OCI-LY1 (cell line): Measurements from ENCODE around the gene LRCH1.

Experiments
- H2AFZ ChIP-seq: fragments of 200-600 bp; sonication (generic), shearing (Covaris generic); 2 replicates; pipeline ENCODE4 v1.6.0; 2014; ENCODE audit warnings: antibody characterized with exemption, mild to moderate bottlenecking, low read length
- H3F3A ChIP-seq: fragments of 200-600 bp; sonication (generic), shearing (Covaris generic); 2 replicates; pipeline ENCODE4 v1.6.0; 2014; ENCODE audit warnings: mild to moderate bottlenecking, antibody characterized with exemption, low read length, moderate library complexity; ENCODE audit not compliant: insufficient read depth
- H3K27ac ChIP-seq: fragments of 200-600 bp; sonication (generic); 2 replicates; pipeline ENCODE4 v1.5.1; 2014; ENCODE audit warnings: low read length, mixed run types, mild to moderate bottlenecking, low read depth; ENCODE audit not compliant: poor library complexity, severe bottlenecking
- H3K27me3 ChIP-seq: fragments of 200-600 bp; sonication (generic); 2 replicates; pipeline ENCODE4 v1.6.0; 2014; ENCODE audit warnings: antibody characterized with exemption, mild to moderate bottlenecking, low read length, moderate library complexity; ENCODE audit not compliant: insufficient read depth
- H3K36me3 ChIP-seq: fragments of 200-600 bp; sonication (generic); 2 replicates; pipeline ENCODE4 v1.6.1; 2014; ENCODE audit warnings: mild to moderate bottlenecking, antibody characterized with exemption, low read length, moderate library complexity, mixed read lengths; ENCODE audit not compliant: insufficient read depth
- H3K4me1 ChIP-seq: fragments of 200-600 bp; sonication (generic); 2 replicates; pipeline ENCODE4 v1.5.1; 2014; ENCODE audit warnings: mild to moderate bottlenecking, low read length, moderate library complexity; ENCODE audit not compliant: insufficient read depth, severe bottlenecking
- H3K4me2 ChIP-seq: fragments of 200-600 bp; sonication (generic), shearing (Covaris generic); 2 replicates; pipeline ENCODE4 v1.6.1; 2014; ENCODE audit warnings: low read length
- H3K4me3 ChIP-seq: fragments of 200-600 bp; sonication (generic); 2 replicates; pipeline ENCODE4 v1.5.1; 2014; ENCODE audit warnings: low read length, low read depth, mild to moderate bottlenecking, mixed read lengths; ENCODE audit not compliant: poor library complexity, severe bottlenecking
- H3K79me2 ChIP-seq: fragments of 200-600 bp; shearing (Covaris generic); 2 replicates; pipeline ENCODE4 v1.6.1; 2016; ENCODE audit warnings: mixed run types, low read length, mixed read lengths; ENCODE audit not compliant: insufficient read depth
- H3K9ac ChIP-seq: fragments of 200-600 bp; sonication (generic), shearing (Covaris generic); 2 replicates; pipeline ENCODE4 v1.6.1; 2014; ENCODE audit warnings: mild to moderate bottlenecking, low read length, mixed read lengths
- H3K9me2 ChIP-seq: fragments of 200-600 bp; sonication (generic), shearing (Covaris generic); 2 replicates; pipeline ENCODE4 v1.6.1; 2014; ENCODE audit warnings: low read depth, mild to moderate bottlenecking, low read length, mixed read lengths
- H3K9me3 ChIP-seq: fragments of 200-600 bp; shearing (Covaris generic); 2 replicates; pipeline ENCODE4 v1.6.1; 2014; ENCODE audit warnings: low read length, mixed read lengths
- H4K20me1 ChIP-seq: fragments of 200-600 bp; sonication (generic), shearing (Covaris generic); 2 replicates; pipeline ENCODE4 v1.6.0; 2016; ENCODE audit warnings: mild to moderate bottlenecking, low read length; ENCODE audit not compliant: insufficient read depth
- CTCF ChIP-seq: fragments of 200-600 bp; sonication (generic), shearing (Covaris generic); IDR thresholded peaks from 2 replicates; pipeline ENCODE4 v1.5.1; 2017; ENCODE audit warnings: mild to moderate bottlenecking, antibody characterized with exemption, low read length, moderate library complexity, mixed read lengths
- EZH2 ChIP-seq: fragments of 200-600 bp; sonication (generic), shearing (Covaris generic); IDR thresholded peaks from 2 replicates; pipeline ENCODE4 v1.8.0; 2017; ENCODE audit warnings: borderline replicate concordance, mixed run types, mild to moderate bottlenecking, antibody characterized with exemption, low read length, moderate library complexity, mixed read lengths

Gene LRCH1

DNA sequence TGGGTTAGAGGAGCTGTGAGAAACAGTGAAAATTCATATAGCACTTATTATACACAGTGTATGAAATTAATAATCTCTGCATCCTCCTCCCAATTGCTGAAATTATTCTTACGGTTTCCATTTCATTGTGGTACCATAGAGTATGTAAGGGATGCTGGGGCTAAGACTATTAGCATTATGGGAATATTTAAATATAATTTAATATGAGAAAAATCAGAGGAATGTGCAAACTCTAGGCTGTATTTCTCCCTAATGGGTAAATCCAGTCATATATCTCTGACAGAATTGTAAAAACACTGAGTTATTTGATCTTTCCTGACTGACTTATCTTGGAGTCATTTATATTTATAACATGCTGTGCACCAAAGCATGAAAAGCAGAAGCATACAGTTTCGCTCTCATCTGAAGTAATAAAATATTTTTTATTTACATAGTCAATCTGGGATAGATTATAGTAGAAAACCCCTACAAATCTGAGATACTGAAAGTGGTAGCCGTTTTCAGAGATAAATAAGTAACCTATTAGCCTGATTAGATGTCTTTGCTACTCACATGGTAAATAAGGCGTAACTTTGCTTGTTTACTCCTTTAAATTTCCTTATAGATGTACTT, 34.9 kb downstream of the LRCH1 start:
- no peaks in the 10 kb centered on the region for H3K9me3 ChIP-seq
- H2AFZ ChIP-seq = no peak overlapping the region
- H3K9me2 ChIP-seq = no peaks in the 10 kb centered on the region
- no peaks in the 10 kb centered on the region for H3K27me3 ChIP-seq
- no peak overlapping the region for H3K27ac ChIP-seq
- no peaks in the 10 kb centered on the region for H3K79me2 ChIP-seq
- peaks cover 29% of the 10 kb centered on the region for H3K4me1 ChIP-seq
- no peaks in the 10 kb centered on the region for H4K20me1 ChIP-seq
- H3K9ac ChIP-seq = no peak overlapping the region
- TF ChIP-seq CTCF (no peak), EZH2 (no peak)
- no peaks in the 10 kb centered on the region for H3K36me3 ChIP-seq
- H3K4me2 ChIP-seq = no peak overlapping the region
- H3F3A ChIP-seq = no peaks in the 10 kb centered on the region
- no peak overlapping the region for H3K4me3 ChIP-seq

GRCh38 chr13:46592385-46592784, 39.4 kb downstream of the LRCH1 start:
- Histone ChIP-seq H3K4me3 (no peak overlapping the region), H3K27ac (no peak overlapping the region), H3K9me2 (no peaks in the 10 kb centered on the region), H3K9me3 (no peaks in the 10 kb centered on the region), H3K4me2 (no peak overlapping the region), H3K4me1 (peaks cover 28% of the 10 kb centered on the region), H3K79me2 (no peaks in the 10 kb centered on the region), H2AFZ (no peak overlapping the region), H3K27me3 (no peaks in the 10 kb centered on the region), H3K9ac (no peak overlapping the region), H3K36me3 (no peaks in the 10 kb centered on the region; the same call in 1 of the 2 replicates), H4K20me1 (no peaks in the 10 kb centered on the region), H3F3A (no peaks in the 10 kb centered on the region; the same call in 1 of the 2 replicates)
- TF ChIP-seq CTCF = no peak
- TF ChIP-seq EZH2 = no peak

- Histone ChIP-seq H3K79me2 (no peaks in the 10 kb centered on the region), H3K9me3 (no peaks in the 10 kb centered on the region), H3F3A (no peaks in the 10 kb centered on the region; the same call in 1 of the 2 replicates), H3K4me3 (no peak overlapping the region), H3K27me3 (no peaks in the 10 kb centered on the region), H3K9me2 (no peaks in the 10 kb centered on the region), H3K9ac (no peak overlapping the region), H3K4me1 (peaks cover 26% of the 10 kb centered on the region), H3K36me3 (no peaks in the 10 kb centered on the region; the same call in 1 of the 2 replicates), H4K20me1 (no peaks in the 10 kb centered on the region), H2AFZ (no peak overlapping the region), H3K27ac (no peak overlapping the region), H3K4me2 (no peak overlapping the region)
- no peak for TF ChIP-seq CTCF
- TF ChIP-seq EZH2 = no peak
These were observed 40.4 kb downstream of the LRCH1 start for GRCh38 chr13:46593398-46593797.
